ENCODE measurements around the gene SENP2.

- no peak for TF ChIP-seq KAT7 (CRISPR knock-in tag; IDR thresholded peaks at IDR 0.05; ENCODE audit: borderline replicate concordance)
- TF ChIP-seq CTCF (IDR thresholded peaks at IDR 0.05) = no peak
- no peak for TF ChIP-seq NR3C1 (CRISPR knock-in tag; conservative IDR thresholded peaks at IDR 0.05; ENCODE audit: low read depth)
- no peak for TF ChIP-seq NFYB (CRISPR knock-in tag; conservative IDR thresholded peaks at IDR 0.05; ENCODE audit: low read depth)
- TF ChIP-seq MAX (CRISPR knock-in tag; IDR thresholded peaks at IDR 0.05) = no peak
- no peak for TF ChIP-seq TCF7 (CRISPR knock-in tag; IDR thresholded peaks at IDR 0.05; ENCODE audit: low read depth)
- TF ChIP-seq SOX15 (CRISPR knock-in tag; IDR thresholded peaks at IDR 0.05) = no peak
- no peak for TF ChIP-seq ELF4 (CRISPR knock-in tag; IDR thresholded peaks at IDR 0.05; ENCODE audit: low read depth)
- no peak for TF ChIP-seq ZNF416 (CRISPR knock-in tag; IDR thresholded peaks at IDR 0.05)
- TF ChIP-seq JAZF1 (CRISPR knock-in tag; IDR thresholded peaks at IDR 0.05) = no peak
These were observed 24.1 kb upstream of the SENP2 start for GRCh38 chr3:185561958-185562357.
